ENCODE data around the gene PBX4. TPM values are rescaled to one million over a fixed set of nuclear protein-coding genes. Genes with fewer than 3 reads are reported as not detected.

PBX4 gene
- total RNA-seq, 1 donor from 2014 or later: 0.82 TPM

GRCh38 chr19:19554074-19555023, 64.1 kb downstream of the PBX4 start:
- Mint-ChIP-seq H3K27me3 (ENCODE audit: unreplicated experiment) (peaks cover 12% of the 10 kb centered on the region), H3K27ac (ENCODE audit: unreplicated experiment) (no peak overlapping the region)

GRCh38 chr19:19553670-19554069, 64.8 kb downstream of the PBX4 start:
- Mint-ChIP-seq H3K36me3 (ENCODE audit: low read depth, unreplicated experiment) (peaks cover 4% of the 10 kb centered on the region), H3K27me3 (ENCODE audit: unreplicated experiment) (peaks cover 12% of the 10 kb centered on the region), H3K4me3 (ENCODE audit: unreplicated experiment) (no peak overlapping the region), H3K27ac (ENCODE audit: unreplicated experiment) (no peak overlapping the region), H3K9me3 (ENCODE audit: unreplicated experiment) (no peaks in the 10 kb centered on the region), H3K4me1 (ENCODE audit: unreplicated experiment) (no peaks in the 10 kb centered on the region)
- no peak for TF ChIP-seq CTCF (IDR thresholded peaks at IDR 0.05; ENCODE audit: unreplicated experiment)
- DNase-seq (ENCODE audit: low spot score): no peak

More at GRCh38 chr19:19554074-19555023, 64.1 kb downstream of the PBX4 start:
- H3K36me3 Mint-ChIP-seq (ENCODE audit: low read depth, unreplicated experiment): no peaks in the 10 kb centered on the region
- H3K4me3 Mint-ChIP-seq (ENCODE audit: unreplicated experiment): no peak overlapping the region
- H3K9me3 Mint-ChIP-seq (ENCODE audit: unreplicated experiment): no peaks in the 10 kb centered on the region
- DNase-seq (ENCODE audit: low spot score): peak; percentile 68
- no peaks in the 10 kb centered on the region for H3K4me1 Mint-ChIP-seq (ENCODE audit: unreplicated experiment)
- peak; percentile 85 for TF ChIP-seq CTCF (IDR thresholded peaks at IDR 0.05; ENCODE audit: unreplicated experiment)

- H3K36me3 Mint-ChIP-seq (ENCODE audit: low read depth, unreplicated experiment): peaks cover 4% of the 10 kb centered on the region
- H3K4me1 Mint-ChIP-seq (ENCODE audit: unreplicated experiment): no peaks in the 10 kb centered on the region
- peak; percentile 76 for TF ChIP-seq CTCF (IDR thresholded peaks at IDR 0.05; ENCODE audit: unreplicated experiment)
- peak; percentile 77 for DNase-seq (ENCODE audit: low spot score)
- no peak overlapping the region for H3K27ac Mint-ChIP-seq (ENCODE audit: unreplicated experiment)
- H3K9me3 Mint-ChIP-seq (ENCODE audit: unreplicated experiment): no peaks in the 10 kb centered on the region
- H3K27me3 Mint-ChIP-seq (ENCODE audit: unreplicated experiment): peaks cover 6% of the 10 kb centered on the region
- no peak overlapping the region for H3K4me3 Mint-ChIP-seq (ENCODE audit: unreplicated experiment)
These were observed 65.7 kb downstream of the PBX4 start for GRCh38 chr19:19552798-19553197.

GRCh38 chr19:19551853-19552192, 66.7 kb downstream of the PBX4 start:
- no peak for DNase-seq (ENCODE audit: low spot score)
- H3K4me3 Mint-ChIP-seq (ENCODE audit: unreplicated experiment): no peak overlapping the region
- no peak overlapping the region for H3K27ac Mint-ChIP-seq (ENCODE audit: unreplicated experiment)
- H3K4me1 Mint-ChIP-seq (ENCODE audit: unreplicated experiment): no peaks in the 10 kb centered on the region
- H3K9me3 Mint-ChIP-seq (ENCODE audit: unreplicated experiment): no peaks in the 10 kb centered on the region
- peaks cover 4% of the 10 kb centered on the region for H3K36me3 Mint-ChIP-seq (ENCODE audit: low read depth, unreplicated experiment)
- H3K27me3 Mint-ChIP-seq (ENCODE audit: unreplicated experiment): peaks cover 6% of the 10 kb centered on the region
- no peak for TF ChIP-seq CTCF (IDR thresholded peaks at IDR 0.05; ENCODE audit: unreplicated experiment)

Data from endothelial cell (in vitro differentiated cells).